H4 (cell line): ENCODE measurements around the gene NPW. TPM values are rescaled to one million over a fixed set of nuclear protein-coding genes. Genes with fewer than 3 reads are reported as not detected.

ENCODE experiments used
- DNase-seq: peaks from one replicate; pipeline ENCODE4 v3.0.0-alpha.2; 2015; ENCODE audit warnings: low spot score
- total RNA-seq: library from RNA; depleted of rRNA; stranded (reverse); fragments of >200 nt; shearing (Covaris generic); gene quantifications from 2 replicates; pipeline ENCODE4 v1.2.3, GENCODE V29; 2014; rRNA removed

NPW gene
- 2.7 TPM in 1 of 2 replicates, not detected in the other for total RNA-seq

GRCh38 chr16:2019518-2019920 lies at the start of gene NPW:
Gene NPW, plus strand, starts transcription at chr16:2019785.
- DNase-seq, result no peak

GRCh38 chr16:1971796-1972489 lies 47.6 kb upstream of the NPW start, which contains the start of gene TBL3:
Gene TBL3, plus strand, starts transcription at chr16:1972053. Its CDS starts 112 bp downstream, at chr16:1972165.
- peak; percentile 91 for DNase-seq

GRCh38 chr16:1972490-1972877 lies 47.1 kb upstream of the NPW start:
- DNase-seq, result no peak

GRCh38 chr16:1973461-1974156 lies 46.0 kb upstream of the NPW start:
- no peak for DNase-seq

GRCh38 chr16:1974157-1975070 lies 45.2 kb upstream of the NPW start:
- no peak for DNase-seq

- DNase-seq, result no peak
These were observed 44.0 kb upstream of the NPW start for GRCh38 chr16:1975432-1976215.

GRCh38 chr16:1976216-1976520 lies 43.4 kb upstream of the NPW start:
- DNase-seq, result no peak

- DNase-seq, result no peak
These were observed 42.4 kb upstream of the NPW start for GRCh38 chr16:1976951-1977874.

GRCh38 chr16:1977875-1978268 lies 41.7 kb upstream of the NPW start:
- no peak for DNase-seq

GRCh38 chr16:1978476-1979120 lies 41.0 kb upstream of the NPW start:
- DNase-seq, result no peak

GRCh38 chr16:1979271-1980029 lies 40.1 kb upstream of the NPW start:
- no peak for DNase-seq

- DNase-seq, result no peak
These were observed 39.4 kb upstream of the NPW start for GRCh38 chr16:1980030-1980769.

- DNase-seq, result no peak
These were observed 38.9 kb upstream of the NPW start for GRCh38 chr16:1980770-1981087.

GRCh38 chr16:1981398-1981836 lies 38.2 kb upstream of the NPW start, which contains the start of gene NOXO1:
Gene NOXO1, minus strand, starts transcription at chr16:1981469. Its CDS starts 290 bp downstream, at chr16:1981179.
- DNase-seq, result no peak

GRCh38 chr16:1982013-1982433 lies 37.6 kb upstream of the NPW start:
- DNase-seq, result no peak

- no peak for DNase-seq
These were observed 36.5 kb upstream of the NPW start for GRCh38 chr16:1982991-1983543.

GRCh38 chr16:1983544-1984346 lies 35.8 kb upstream of the NPW start, which contains the start of gene GFER:
Gene GFER, plus strand, starts transcription at chr16:1984193. Its CDS starts 26 bp downstream, at chr16:1984219.
- peak; percentile 77 for DNase-seq
